Right ventricle myocardium superior (tissue), 1 donor: Measurements from ENCODE around the gene TP53. TPM values are rescaled to one million over a fixed set of nuclear protein-coding genes. Genes with fewer than 3 reads are reported as not detected.

Experiments used
- ATAC-seq: fragments of 200-7000 bp; cut with Tn5 transposase; one replicate; pipeline ENCODE4 v1.9.1; 2020; ENCODE audit warnings: mild to moderate bottlenecking; ENCODE audit not compliant: poor library complexity
- DNase-seq: peaks from one replicate; pipeline ENCODE4 v3.0.0-alpha.2; 2020
- intact Hi-C: fragments of 100-400 bp; cut with DNase I; formaldehyde crosslinking; loops from one replicate; pipeline ENCODE4 v1.11.2; 2022
- total RNA-seq: library from RNA; stranded (reverse); fragmentation: NEBNext Ultra II Directional; extraction: Animal tissue kit (Norgen Biotek cat#: 25700); gene quantifications from one replicate; pipeline ENCODE4 v1.2.1, GENCODE V29; 2021
- donor health status: DM: no; HTN: yes; CAD: no; lungs with severe emphysema.

TP53 gene
- total RNA-seq, 1 donor from 2014 or later, result 11.5 TPM

- peak; percentile 85 for ATAC-seq
- intact Hi-C loops, result no loop called here
- peak; percentile 94 for DNase-seq
These were observed 1.6 kb downstream of the TP53 start for GRCh38 chr17:7685533-7686221.

DNA sequence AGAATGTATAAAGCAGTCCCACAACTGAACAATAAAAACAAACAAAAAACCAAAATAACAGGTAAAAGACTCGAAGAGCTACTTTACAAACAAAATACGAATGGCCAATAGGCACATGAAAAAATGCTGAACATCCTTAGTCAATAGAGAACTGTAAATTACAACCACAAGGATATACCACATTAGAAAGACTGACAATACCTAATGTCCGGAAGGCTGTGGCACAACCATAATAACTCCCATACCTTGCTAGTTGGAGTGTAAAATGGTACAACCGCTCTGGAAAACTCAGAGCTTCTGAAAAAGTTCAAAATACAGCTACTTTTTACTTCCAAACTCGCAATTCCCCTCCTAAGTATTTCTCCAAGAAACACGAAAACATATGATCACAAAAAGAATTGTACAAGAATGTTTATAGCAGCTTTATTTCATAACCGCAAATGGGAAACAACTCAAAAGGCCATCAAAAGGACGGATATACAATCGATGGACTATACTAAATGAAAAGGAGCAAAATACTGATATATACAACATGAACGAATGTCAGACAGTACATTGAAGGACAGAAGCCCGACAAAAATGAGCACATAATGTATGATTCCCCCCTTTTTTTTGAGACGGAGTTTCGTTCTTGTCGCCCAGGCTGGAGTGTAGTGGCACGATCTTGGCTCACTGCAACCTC, 2.3 kb downstream of the TP53 start:
- intact Hi-C loops, result no loop called here
- DNase-seq, result no peak
- no peak for ATAC-seq

DNA sequence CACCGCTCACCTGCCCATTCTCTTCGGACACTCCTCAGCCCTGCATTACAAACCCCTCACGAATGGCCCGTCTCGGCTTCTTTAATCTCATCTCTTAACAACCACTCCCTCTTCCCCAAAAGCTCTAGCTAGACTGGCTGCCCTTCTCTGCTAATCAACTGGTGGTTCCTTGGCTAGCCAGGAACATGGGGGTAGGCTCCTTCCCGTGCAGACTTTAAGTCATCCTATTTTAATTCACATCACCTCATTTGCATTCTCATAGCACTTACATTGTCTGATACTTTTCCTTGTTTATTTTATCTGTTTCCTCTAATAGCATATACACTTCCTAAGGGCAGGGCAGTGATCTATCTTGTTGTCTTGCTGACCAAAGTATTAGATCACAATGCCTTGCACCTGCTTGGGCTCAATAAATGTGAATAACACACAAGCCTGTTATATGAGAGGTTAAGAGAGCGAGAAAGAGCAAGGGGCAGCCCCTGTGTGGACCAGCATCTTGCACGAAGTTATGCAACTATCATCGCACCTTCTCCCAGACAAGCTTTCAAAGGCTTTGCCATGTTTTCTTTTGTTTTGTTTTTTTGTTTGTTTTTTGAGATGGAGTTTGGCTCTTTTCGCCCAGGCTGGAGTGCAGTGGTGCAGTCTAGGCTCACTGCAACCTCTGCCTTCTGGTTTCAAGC, 9.8 kb downstream of the TP53 start:
- DNase-seq (no peak), ATAC-seq (no peak)
- intact Hi-C loops, result no loop called here

GRCh38 chr17:7676533-7676932, 10.8 kb downstream of the TP53 start:
- ATAC-seq (no peak), DNase-seq (no peak)
- intact Hi-C loops, result no loop called here

DNA sequence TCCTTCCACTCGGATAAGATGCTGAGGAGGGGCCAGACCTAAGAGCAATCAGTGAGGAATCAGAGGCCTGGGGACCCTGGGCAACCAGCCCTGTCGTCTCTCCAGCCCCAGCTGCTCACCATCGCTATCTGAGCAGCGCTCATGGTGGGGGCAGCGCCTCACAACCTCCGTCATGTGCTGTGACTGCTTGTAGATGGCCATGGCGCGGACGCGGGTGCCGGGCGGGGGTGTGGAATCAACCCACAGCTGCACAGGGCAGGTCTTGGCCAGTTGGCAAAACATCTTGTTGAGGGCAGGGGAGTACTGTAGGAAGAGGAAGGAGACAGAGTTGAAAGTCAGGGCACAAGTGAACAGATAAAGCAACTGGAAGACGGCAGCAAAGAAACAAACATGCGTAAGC, 12.4 kb downstream of the TP53 start:
- intact Hi-C loops, result no loop called here
- ATAC-seq, result no peak
- no peak for DNase-seq

DNA sequence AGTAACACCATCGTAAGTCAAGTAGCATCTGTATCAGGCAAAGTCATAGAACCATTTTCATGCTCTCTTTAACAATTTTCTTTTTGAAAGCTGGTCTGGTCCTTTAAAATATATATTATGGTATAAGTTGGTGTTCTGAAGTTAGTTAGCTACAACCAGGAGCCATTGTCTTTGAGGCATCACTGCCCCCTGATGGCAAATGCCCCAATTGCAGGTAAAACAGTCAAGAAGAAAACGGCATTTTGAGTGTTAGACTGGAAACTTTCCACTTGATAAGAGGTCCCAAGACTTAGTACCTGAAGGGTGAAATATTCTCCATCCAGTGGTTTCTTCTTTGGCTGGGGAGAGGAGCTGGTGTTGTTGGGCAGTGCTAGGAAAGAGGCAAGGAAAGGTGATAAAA, 14.1 kb downstream of the TP53 start:
- intact Hi-C loops, result no loop called here
- DNase-seq, result no peak
- ATAC-seq, result no peak

- intact Hi-C loops, result no loop called here
- ATAC-seq, result no peak
- no peak for DNase-seq
These were observed 18.8 kb downstream of the TP53 start for GRCh38 chr17:7668482-7668881.

GRCh38 chr17:7667656-7668406, 19.5 kb downstream of the TP53 start:
- ATAC-seq (no peak), DNase-seq (no peak)
- intact Hi-C loops, result no loop called here

DNA sequence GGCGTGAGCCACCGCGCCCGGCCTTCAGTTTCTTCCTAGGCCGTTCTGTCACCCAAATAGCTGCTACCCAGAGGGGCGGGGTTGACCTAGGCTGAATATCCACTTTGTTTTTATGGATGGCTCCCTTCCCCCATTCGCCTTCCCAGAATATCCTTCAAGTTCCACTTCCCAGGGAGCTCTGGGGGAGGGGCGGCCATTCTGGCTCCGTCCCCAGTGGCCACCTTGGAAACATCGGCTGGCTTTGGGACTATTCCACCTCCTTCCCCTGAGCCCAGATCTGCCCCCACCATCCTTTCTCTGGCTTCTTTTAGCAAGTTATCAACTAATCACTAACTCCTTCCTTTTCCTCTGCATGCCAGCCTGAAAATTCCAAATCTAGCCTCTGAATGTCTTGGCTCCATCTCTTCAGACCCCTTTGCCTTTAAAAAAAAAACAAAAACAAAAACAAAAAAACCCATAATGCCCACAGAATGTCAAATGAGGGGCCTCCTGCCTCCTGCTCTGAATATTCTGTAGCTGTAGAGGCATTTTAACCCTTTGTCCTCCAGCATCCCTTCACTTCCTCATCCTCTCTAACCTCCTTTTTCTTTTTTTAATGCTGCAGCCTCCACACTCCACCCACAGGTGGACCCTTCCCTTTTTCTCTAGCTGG, 30.2 kb downstream of the TP53 start:
- DNase-seq, result peak; percentile 69
- intact Hi-C loops, result no loop called here
- peak; percentile 67 for ATAC-seq

DNA sequence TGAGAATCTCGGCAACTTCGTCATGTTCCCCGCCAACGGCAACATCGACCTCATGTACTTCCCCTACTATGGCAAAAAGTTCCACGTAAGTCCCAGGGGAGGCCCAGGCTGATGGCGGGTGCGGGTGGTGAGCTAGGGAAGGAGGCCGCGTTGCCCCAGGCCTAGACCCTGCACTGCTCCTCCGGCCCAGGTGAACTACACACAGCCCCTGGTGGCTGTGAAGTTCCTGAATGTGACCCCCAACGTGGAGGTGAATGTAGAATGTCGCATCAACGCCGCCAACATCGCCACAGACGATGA, 31.8 kb downstream of the TP53 start:
- ATAC-seq, result no peak
- no peak for DNase-seq
- intact Hi-C loops, result no loop called here

DNA sequence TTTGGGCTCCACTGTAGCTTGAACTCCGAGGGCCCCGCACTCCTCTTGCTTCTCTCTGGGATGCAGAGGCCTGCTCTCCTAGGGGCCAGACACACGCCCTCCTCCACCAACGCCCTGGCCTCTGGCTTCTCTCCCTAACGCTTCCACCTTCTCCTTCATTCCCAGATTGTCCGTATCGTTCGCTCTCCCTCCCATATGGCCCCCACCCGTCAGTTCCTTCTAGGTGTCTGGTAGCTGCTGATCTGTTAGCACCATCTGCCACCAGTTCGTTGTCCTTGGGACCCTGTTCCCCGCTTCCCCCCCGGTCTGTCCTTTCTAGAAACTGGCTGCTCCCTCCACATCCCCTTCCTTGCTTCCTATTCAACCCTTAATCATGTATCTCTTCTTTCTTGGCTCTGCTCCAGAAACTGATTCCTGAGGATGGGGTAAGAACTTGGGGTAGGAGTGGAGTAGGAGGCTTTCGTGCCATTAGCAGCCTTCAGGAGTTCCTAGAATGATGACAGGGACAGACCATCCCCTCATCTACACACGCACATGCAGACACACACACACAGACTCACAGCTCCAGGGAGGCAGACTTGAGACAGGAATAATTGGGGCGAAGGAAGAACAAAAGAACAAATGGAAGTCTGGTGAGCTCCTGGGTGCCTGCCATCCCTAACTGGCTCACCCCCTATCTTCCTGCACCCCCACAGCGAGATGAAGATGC, 32.3 kb downstream of the TP53 start:
- intact Hi-C loops, result no loop called here
- ATAC-seq (no peak), DNase-seq (no peak)

- intact Hi-C loops, result no loop called here
- no peak for DNase-seq
- no peak for ATAC-seq
These were observed 34.6 kb downstream of the TP53 start for GRCh38 chr17:7652388-7653356.

DNA sequence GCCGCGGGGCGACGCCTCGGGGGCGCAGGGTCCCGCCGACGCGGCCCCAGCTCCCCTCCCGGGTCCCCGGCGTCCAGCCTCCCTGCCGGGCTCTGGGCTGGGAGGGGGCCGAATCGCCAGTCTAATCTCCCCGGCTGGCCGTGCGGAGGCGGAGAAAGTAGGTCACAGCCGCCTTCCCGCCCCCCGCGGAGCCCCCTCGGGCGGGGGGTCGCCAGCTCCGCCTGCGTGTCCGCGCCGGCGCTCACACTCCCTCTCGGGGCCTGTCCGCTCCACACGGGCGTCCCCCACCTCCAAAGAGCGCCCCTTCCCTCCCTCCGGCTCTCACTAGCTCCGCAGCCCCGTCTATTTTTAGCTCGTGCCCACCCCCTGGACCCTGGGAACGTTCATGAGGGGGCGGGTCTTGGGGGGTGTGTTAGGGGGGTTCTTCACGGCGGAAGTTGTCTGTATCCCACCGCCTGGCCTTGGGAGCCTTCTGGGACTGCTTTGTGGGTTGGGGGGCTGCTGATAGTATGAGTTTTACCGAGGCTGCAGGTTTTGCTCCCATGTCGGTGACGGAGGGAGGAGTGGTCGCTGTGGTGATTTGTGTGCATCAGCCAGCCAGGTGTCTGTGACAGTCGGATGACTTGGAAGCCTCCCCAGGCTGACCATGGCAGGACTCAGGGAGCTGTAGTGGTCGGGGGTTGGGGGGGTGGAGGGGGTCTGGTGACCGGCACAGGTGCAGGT, 35.5 kb downstream of the TP53 start:
- intact Hi-C loops, result no loop called here
- peak; percentile 32 for ATAC-seq
- no peak for DNase-seq

- ATAC-seq (peak; percentile 16), DNase-seq (no peak)
- intact Hi-C loops, result no loop called here
These were observed 36.1 kb downstream of the TP53 start for GRCh38 chr17:7651097-7651664.

GRCh38 chr17:7650509-7651096, 36.7 kb downstream of the TP53 start, which contains the start of gene ATP1B2:
Gene ATP1B2, plus strand, starts transcription at chr17:7650926. Its CDS starts 593 bp downstream, at chr17:7651519.
- ATAC-seq, result peak; percentile 91
- peak; percentile 83 for DNase-seq
- intact Hi-C loops, result no loop called here

- no peak for DNase-seq
- intact Hi-C loops, result no loop called here
- no peak for ATAC-seq
These were observed 40.3 kb downstream of the TP53 start for GRCh38 chr17:7647018-7647417.
